Esophagus muscularis mucosa (tissue), 3 donors: ENCODE data around the gene FA2H.

Source experiments
- CTCF ChIP-seq, 3 experiments: fragments of 200-600 bp in 2 of 3; fragments of 450-650 bp in 1 of 3; sonication (generic) in 2 of 3; IDR thresholded peaks; one replicate each; pipeline ENCODE4 v1.5.1; 2017 to 2019; ENCODE audit warnings: antibody characterized with exemption in 3 of 3, mild to moderate bottlenecking in 2 of 3, moderate library complexity in 1 of 3
- POLR2A ChIP-seq: fragments of 450-650 bp; IDR thresholded peaks from one replicate; pipeline ENCODE4 v1.6.1; 2017; ENCODE audit warnings: antibody characterized with exemption, moderate library complexity, mild to moderate bottlenecking, low read depth
- POLR2AphosphoS5 ChIP-seq, 2 donors: sonication (generic); formaldehyde crosslinking; IDR thresholded peaks; one replicate each; pipeline ENCODE4 v1.6.1; 2017; ENCODE audit warnings: antibody characterized with exemption in 2 of 2

DNA sequence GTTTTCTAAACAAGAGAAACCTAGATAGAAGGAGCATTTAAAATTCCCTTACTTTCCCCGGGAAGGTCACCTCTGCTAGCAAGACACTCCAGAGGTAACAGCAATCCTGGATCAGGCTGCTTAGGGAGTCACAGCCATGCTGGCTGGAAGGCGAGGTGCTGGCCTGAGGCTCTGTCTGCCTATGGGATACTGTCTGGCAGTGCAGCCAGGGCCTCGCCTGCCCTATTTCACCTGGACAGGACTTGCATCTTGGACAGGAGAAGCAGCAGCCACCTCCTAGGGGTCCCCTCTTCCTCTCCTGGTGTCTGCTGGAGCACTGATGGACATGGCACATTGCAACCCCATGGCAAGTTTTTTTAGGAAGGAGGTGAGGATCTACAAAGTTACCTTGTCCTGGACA lies 15.1 kb downstream of the FA2H start:
- TF ChIP-seq POLR2A, result no peak
- no peak for TF ChIP-seq CTCF (IDR thresholded peaks at IDR 0.05)
- no peak for TF ChIP-seq POLR2AphosphoS5 (IDR thresholded peaks at IDR 0.05)
